ENCODE data around the gene FBXO24.
"Not testable (repeated sequence)": the region's sequence is repeated elsewhere in the genome, so short reads cannot be mapped to it uniquely, and the experiment has no call there.

Gene FBXO24

GRCh38 chr7:100563809-100564400 lies 22.2 kb upstream of the FBXO24 start:
- H3K9me3 ChIP-seq (ENCODE audit: low read length) = no peaks in the 10 kb centered on the region
- no peak overlapping the region for H2AFZ ChIP-seq (ENCODE audit: low read depth, low read length)
- no peaks in the 10 kb centered on the region for H3K27me3 ChIP-seq (ENCODE audit: insufficient read depth, low read length)
- H3K36me3 ChIP-seq (ENCODE audit: insufficient read depth, low read length) = peaks cover 7% of the 10 kb centered on the region
- H3K4me1 ChIP-seq (ENCODE audit: insufficient read depth, low read length) = peaks cover 18% of the 10 kb centered on the region
- H3K4me3 ChIP-seq (ENCODE audit: low read length) = no peak overlapping the region

GRCh38 chr7:100564405-100564804 lies 21.7 kb upstream of the FBXO24 start:
- not testable (repeated sequence) for H3K9me3 ChIP-seq (ENCODE audit: low read length); H3K36me3 ChIP-seq (ENCODE audit: insufficient read depth, low read length); H3K27me3 ChIP-seq (ENCODE audit: insufficient read depth, low read length); H2AFZ ChIP-seq (ENCODE audit: low read depth, low read length); H3K4me3 ChIP-seq (ENCODE audit: low read length)
- peaks cover 22% of the 10 kb centered on the region for H3K4me1 ChIP-seq (ENCODE audit: insufficient read depth, low read length)

- H3K4me3 ChIP-seq (ENCODE audit: low read length) = no peak overlapping the region
- peaks cover 27% of the 10 kb centered on the region for H3K4me1 ChIP-seq (ENCODE audit: insufficient read depth, low read length)
- peaks cover 7% of the 10 kb centered on the region for H3K36me3 ChIP-seq (ENCODE audit: insufficient read depth, low read length)
- no peaks in the 10 kb centered on the region for H3K27me3 ChIP-seq (ENCODE audit: insufficient read depth, low read length)
- H2AFZ ChIP-seq (ENCODE audit: low read depth, low read length) = no peak overlapping the region
- no peaks in the 10 kb centered on the region for H3K9me3 ChIP-seq (ENCODE audit: low read length)
Measured at GRCh38 chr7:100565133-100565571, 21.0 kb upstream of the FBXO24 start.

GRCh38 chr7:100566018-100566531 lies 20.1 kb upstream of the FBXO24 start:
- no peak overlapping the region for H2AFZ ChIP-seq (ENCODE audit: low read depth, low read length)
- no peak overlapping the region for H3K4me3 ChIP-seq (ENCODE audit: low read length)
- H3K27me3 ChIP-seq (ENCODE audit: insufficient read depth, low read length) = no peaks in the 10 kb centered on the region
- no peaks in the 10 kb centered on the region for H3K9me3 ChIP-seq (ENCODE audit: low read length)
- H3K4me1 ChIP-seq (ENCODE audit: insufficient read depth, low read length) = peaks cover 29% of the 10 kb centered on the region
- H3K36me3 ChIP-seq (ENCODE audit: insufficient read depth, low read length) = peaks cover 7% of the 10 kb centered on the region

- peaks cover 34% of the 10 kb centered on the region for H3K4me1 ChIP-seq (ENCODE audit: insufficient read depth, low read length)
- peaks cover 3% of the 10 kb centered on the region for H3K36me3 ChIP-seq (ENCODE audit: insufficient read depth, low read length)
- no peaks in the 10 kb centered on the region for H3K27me3 ChIP-seq (ENCODE audit: insufficient read depth, low read length)
- H2AFZ ChIP-seq (ENCODE audit: low read depth, low read length) = no peak overlapping the region
- no peak overlapping the region for H3K4me3 ChIP-seq (ENCODE audit: low read length)
- no peaks in the 10 kb centered on the region for H3K9me3 ChIP-seq (ENCODE audit: low read length)
Measured at GRCh38 chr7:100567031-100567730, 18.9 kb upstream of the FBXO24 start.

GRCh38 chr7:100567751-100568175 lies 18.4 kb upstream of the FBXO24 start:
- Histone ChIP-seq H2AFZ (ENCODE audit: low read depth, low read length) (no peak overlapping the region), H3K4me1 (ENCODE audit: insufficient read depth, low read length) (peaks cover 40% of the 10 kb centered on the region), H3K27me3 (ENCODE audit: insufficient read depth, low read length) (no peaks in the 10 kb centered on the region), H3K9me3 (ENCODE audit: low read length) (no peaks in the 10 kb centered on the region), H3K36me3 (ENCODE audit: insufficient read depth, low read length) (peaks cover under 1% of the 10 kb centered on the region), H3K4me3 (ENCODE audit: low read length) (no peak overlapping the region)

GRCh38 chr7:100568176-100568895 lies 17.8 kb upstream of the FBXO24 start:
- no peak overlapping the region for H2AFZ ChIP-seq (ENCODE audit: low read depth, low read length)
- no peaks in the 10 kb centered on the region for H3K36me3 ChIP-seq (ENCODE audit: insufficient read depth, low read length)
- no peaks in the 10 kb centered on the region for H3K27me3 ChIP-seq (ENCODE audit: insufficient read depth, low read length)
- H3K4me1 ChIP-seq (ENCODE audit: insufficient read depth, low read length) = peaks cover 42% of the 10 kb centered on the region
- H3K9me3 ChIP-seq (ENCODE audit: low read length) = no peaks in the 10 kb centered on the region
- no peak overlapping the region for H3K4me3 ChIP-seq (ENCODE audit: low read length)

GRCh38 chr7:100568896-100569844 lies 17.0 kb upstream of the FBXO24 start:
- Histone ChIP-seq H3K4me3 (ENCODE audit: low read length) (no peak overlapping the region), H2AFZ (ENCODE audit: low read depth, low read length) (no peak overlapping the region), H3K36me3 (ENCODE audit: insufficient read depth, low read length) (no peaks in the 10 kb centered on the region), H3K27me3 (ENCODE audit: insufficient read depth, low read length) (no peaks in the 10 kb centered on the region), H3K9me3 (ENCODE audit: low read length) (no peaks in the 10 kb centered on the region), H3K4me1 (ENCODE audit: insufficient read depth, low read length) (peaks cover 42% of the 10 kb centered on the region)

- Histone ChIP-seq H3K27me3 (ENCODE audit: insufficient read depth, low read length) (no peaks in the 10 kb centered on the region), H3K9me3 (ENCODE audit: low read length) (no peaks in the 10 kb centered on the region), H3K4me1 (ENCODE audit: insufficient read depth, low read length) (peaks cover 42% of the 10 kb centered on the region), H2AFZ (ENCODE audit: low read depth, low read length) (no peak overlapping the region), H3K4me3 (ENCODE audit: low read length) (no peak overlapping the region), H3K36me3 (ENCODE audit: insufficient read depth, low read length) (peaks cover 13% of the 10 kb centered on the region)
Measured at GRCh38 chr7:100570954-100571828, 14.9 kb upstream of the FBXO24 start.

GRCh38 chr7:100571829-100572116 lies 14.4 kb upstream of the FBXO24 start:
- Histone ChIP-seq H3K4me3 (ENCODE audit: low read length) (no peak overlapping the region), H2AFZ (ENCODE audit: low read depth, low read length) (no peak overlapping the region), H3K36me3 (ENCODE audit: insufficient read depth, low read length) (peaks cover 17% of the 10 kb centered on the region), H3K9me3 (ENCODE audit: low read length) (no peaks in the 10 kb centered on the region), H3K27me3 (ENCODE audit: insufficient read depth, low read length) (no peaks in the 10 kb centered on the region), H3K4me1 (ENCODE audit: insufficient read depth, low read length) (peaks cover 42% of the 10 kb centered on the region)

- no peaks in the 10 kb centered on the region for H3K27me3 ChIP-seq (ENCODE audit: insufficient read depth, low read length)
- no peaks in the 10 kb centered on the region for H3K9me3 ChIP-seq (ENCODE audit: low read length)
- no peak overlapping the region for H3K4me3 ChIP-seq (ENCODE audit: low read length)
- H3K36me3 ChIP-seq (ENCODE audit: insufficient read depth, low read length) = peaks cover 20% of the 10 kb centered on the region
- peaks cover 38% of the 10 kb centered on the region for H3K4me1 ChIP-seq (ENCODE audit: insufficient read depth, low read length)
- no peak overlapping the region for H2AFZ ChIP-seq (ENCODE audit: low read depth, low read length)
Measured at GRCh38 chr7:100572281-100572948, 13.7 kb upstream of the FBXO24 start.

Data from neuron (in vitro differentiated cells).